Erythroblast (primary cell): ENCODE measurements around the gene RHOA.

Experiments
- GATA1 ChIP-seq: IDR thresholded peaks from 2 replicates; pipeline ENCODE4 v1.6.1; 2011; ENCODE audit warnings: low read depth, mild to moderate bottlenecking, control low read depth, low read length, moderate library complexity
- POLR2A ChIP-seq: IDR thresholded peaks from 2 replicates; pipeline ENCODE4 v1.6.1; 2011; ENCODE audit warnings: mild to moderate bottlenecking, low read length

DNA sequence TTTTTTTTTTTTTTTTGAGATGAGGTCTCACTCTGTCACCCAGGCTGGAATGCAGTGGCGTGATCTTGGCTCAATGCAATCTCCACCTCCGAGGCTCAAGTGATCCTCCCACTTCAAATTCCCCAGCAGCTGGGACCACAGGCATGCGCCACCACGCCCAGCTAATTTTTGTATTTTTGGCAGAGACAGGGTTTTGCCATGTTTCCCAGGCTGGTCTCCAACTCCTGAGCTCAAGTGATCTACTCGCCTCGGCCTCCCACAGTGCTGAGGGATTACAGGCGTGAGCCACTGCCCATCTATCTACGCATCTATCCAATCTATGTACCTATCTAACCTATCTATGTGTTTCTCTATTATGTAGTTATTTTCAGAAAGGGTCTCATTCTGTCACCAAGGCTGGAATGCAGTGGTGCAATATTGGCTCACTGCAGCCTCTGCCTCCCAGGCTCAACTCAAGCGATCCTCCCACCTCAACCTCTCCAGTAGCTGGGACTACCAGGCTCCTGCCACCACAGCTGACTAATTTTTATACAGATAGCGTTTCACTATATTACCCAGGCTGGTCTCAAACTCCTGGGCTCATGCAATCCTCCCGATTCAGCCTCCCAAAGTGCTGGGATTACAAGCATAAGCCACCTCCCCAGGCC is 33.4 kb downstream of the RHOA start:
- no peak for TF ChIP-seq POLR2A
- no peak for TF ChIP-seq GATA1
